GM23338 (cell line): Measurements from ENCODE around the gene BNIP5.

Source experiments
- CREB1 ChIP-seq: fragments of 250-450 bp; sonication (Bioruptor Pico); IDR thresholded peaks from 2 replicates; pipeline ENCODE4 v1.5.0; 2020; ENCODE audit warnings: low read depth, mild to moderate bottlenecking, moderate library complexity
- CTCF ChIP-seq, 2 experiments: fragments of 200-600 bp in 1 of 2; sonication (generic) in 1 of 2; conservative IDR thresholded peaks; 2 replicates each; pipeline versions ENCODE4 v1.5.1 to v1.6.1; 2016 to 2017; ENCODE audit warnings: antibody characterized with exemption in 2 of 2, low read depth in 2 of 2, mild to moderate bottlenecking in 2 of 2, moderate library complexity in 1 of 2
- ETS1 ChIP-seq: IDR thresholded peaks from 2 replicates; pipeline ENCODE4 v1.6.1; 2016; ENCODE audit warnings: antibody characterized with exemption
- EZH2 ChIP-seq: fragments of 200-600 bp; sonication (generic); IDR thresholded peaks from one replicate; pipeline ENCODE4 v1.8.0; 2017; ENCODE audit warnings: antibody characterized with exemption, mild to moderate bottlenecking, low read depth; ENCODE audit not compliant: unreplicated experiment
- EZH2phosphoT487 ChIP-seq: fragments of 200-600 bp; sonication (generic); IDR thresholded peaks from one replicate; pipeline ENCODE4 v1.8.1; 2018; ENCODE audit warnings: antibody characterized with exemption; ENCODE audit not compliant: unreplicated experiment
- JUNB ChIP-seq: IDR thresholded peaks from one replicate; pipeline ENCODE4 v1.6.1; 2016; ENCODE audit warnings: antibody characterized with exemption; ENCODE audit not compliant: unreplicated experiment
- NANOG ChIP-seq: IDR thresholded peaks from 2 replicates; pipeline ENCODE4 v1.6.1; 2016; ENCODE audit warnings: antibody characterized with exemption, borderline replicate concordance
- POLR2AphosphoS5 ChIP-seq: IDR thresholded peaks from 2 replicates; pipeline ENCODE4 v1.6.1; 2016; ENCODE audit warnings: antibody characterized with exemption, low read depth
- STAT1 ChIP-seq: IDR thresholded peaks from one replicate; pipeline ENCODE4 v1.6.1; 2016; ENCODE audit warnings: antibody characterized with exemption; ENCODE audit not compliant: unreplicated experiment
- TF ChIP-seq, protein P1 (sequence below): IDR thresholded peaks from one replicate; pipeline ENCODE4 v1.6.1; 2018; ENCODE audit warnings: antibody characterized with exemption; ENCODE audit not compliant: unreplicated experiment

- TF ChIP-seq CTCF (conservative IDR thresholded peaks at IDR 0.05; ENCODE audit: low read depth in 2 of 2) (no peak), NANOG (no peak), POLR2AphosphoS5 (no peak), EZH2 (no peak), STAT1 (no peak), JUNB (no peak), EZH2phosphoT487 (no peak), ETS1 (no peak), CREB1 (CRISPR knock-in tag) (no peak)
- TF ChIP-seq, protein P1, sequence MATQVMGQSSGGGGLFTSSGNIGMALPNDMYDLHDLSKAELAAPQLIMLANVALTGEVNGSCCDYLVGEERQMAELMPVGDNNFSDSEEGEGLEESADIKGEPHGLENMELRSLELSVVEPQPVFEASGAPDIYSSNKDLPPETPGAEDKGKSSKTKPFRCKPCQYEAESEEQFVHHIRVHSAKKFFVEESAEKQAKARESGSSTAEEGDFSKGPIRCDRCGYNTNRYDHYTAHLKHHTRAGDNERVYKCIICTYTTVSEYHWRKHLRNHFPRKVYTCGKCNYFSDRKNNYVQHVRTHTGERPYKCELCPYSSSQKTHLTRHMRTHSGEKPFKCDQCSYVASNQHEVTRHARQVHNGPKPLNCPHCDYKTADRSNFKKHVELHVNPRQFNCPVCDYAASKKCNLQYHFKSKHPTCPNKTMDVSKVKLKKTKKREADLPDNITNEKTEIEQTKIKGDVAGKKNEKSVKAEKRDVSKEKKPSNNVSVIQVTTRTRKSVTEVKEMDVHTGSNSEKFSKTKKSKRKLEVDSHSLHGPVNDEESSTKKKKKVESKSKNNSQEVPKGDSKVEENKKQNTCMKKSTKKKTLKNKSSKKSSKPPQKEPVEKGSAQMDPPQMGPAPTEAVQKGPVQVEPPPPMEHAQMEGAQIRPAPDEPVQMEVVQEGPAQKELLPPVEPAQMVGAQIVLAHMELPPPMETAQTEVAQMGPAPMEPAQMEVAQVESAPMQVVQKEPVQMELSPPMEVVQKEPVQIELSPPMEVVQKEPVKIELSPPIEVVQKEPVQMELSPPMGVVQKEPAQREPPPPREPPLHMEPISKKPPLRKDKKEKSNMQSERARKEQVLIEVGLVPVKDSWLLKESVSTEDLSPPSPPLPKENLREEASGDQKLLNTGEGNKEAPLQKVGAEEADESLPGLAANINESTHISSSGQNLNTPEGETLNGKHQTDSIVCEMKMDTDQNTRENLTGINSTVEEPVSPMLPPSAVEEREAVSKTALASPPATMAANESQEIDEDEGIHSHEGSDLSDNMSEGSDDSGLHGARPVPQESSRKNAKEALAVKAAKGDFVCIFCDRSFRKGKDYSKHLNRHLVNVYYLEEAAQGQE: no peak
These were observed 16.8 kb upstream of the BNIP5 start for GRCh38 chr6:36353411-36353915.
